DMS 273 treated with DMSO at 0.1 percent for 48 hours (cell line): ENCODE measurements around the gene BSND.

Experiments
- DNase-seq: peaks from one replicate; lab custom pipeline; 2025; lab: John Stamatoyannopoulos, UW

The BSND gene

DNA sequence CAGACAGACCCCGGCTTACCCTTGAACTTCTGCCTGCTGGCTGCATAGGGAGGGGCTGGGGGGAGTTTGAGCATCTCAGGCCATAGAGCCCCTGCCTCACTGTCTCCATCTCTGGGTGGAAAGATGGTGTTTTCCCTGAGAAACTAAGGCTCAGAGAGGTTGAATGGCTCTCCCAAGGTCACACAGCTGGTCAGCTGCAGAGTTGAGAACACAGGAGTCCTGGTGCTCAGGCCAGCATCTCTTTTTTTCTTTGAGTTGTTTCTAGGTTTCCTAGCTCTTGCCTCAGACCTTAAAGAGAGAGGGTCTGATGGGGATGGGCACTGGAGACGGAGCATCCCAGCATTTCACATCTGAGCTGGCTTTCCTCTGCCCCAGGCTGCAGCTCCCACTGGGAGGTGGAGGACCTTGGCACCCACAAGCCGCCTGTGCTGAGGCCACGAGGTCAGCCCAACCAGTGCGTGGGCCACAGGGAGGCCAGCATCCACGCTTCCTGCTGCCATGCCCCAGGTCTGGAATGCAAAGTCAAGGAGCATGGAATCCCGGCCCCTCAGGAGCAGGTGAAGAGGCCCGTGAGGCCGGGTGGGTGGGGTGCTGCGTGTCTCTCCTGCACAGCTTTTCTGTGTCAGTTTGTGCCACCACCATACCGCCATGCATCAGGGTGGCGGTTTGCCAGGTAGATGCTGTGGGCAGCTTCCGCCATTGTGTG is 62.4 kb downstream of the BSND start:
- no peak for DNase-seq
